Testis (tissue), 3 donors: ENCODE measurements around the gene UGT1A10. TPM values are rescaled to one million over a fixed set of nuclear protein-coding genes. Genes with fewer than 3 reads are reported as not detected.

Experiments used
- DNase-seq: peaks from one replicate; pipeline ENCODE4 v3.0.0-alpha.2; 2019
- H3K27ac ChIP-seq, 2 donors: fragments of 200-600 bp; sonication (generic); one replicate each; pipeline ENCODE4 v1.5.1; 2019
- H3K27me3 ChIP-seq: fragments of 200-600 bp; sonication (generic); one replicate; pipeline ENCODE4 v1.5.1; 2019
- H3K36me3 ChIP-seq: fragments of 200-600 bp; sonication (generic); one replicate; pipeline ENCODE4 v1.5.1; 2017; ENCODE audit warnings: low read depth; ENCODE audit errors: missing control alignments
- H3K4me1 ChIP-seq: fragments of 200-600 bp; sonication (generic); one replicate; pipeline ENCODE4 v1.5.1; 2019
- H3K4me3 ChIP-seq, 2 donors: fragments of 200-600 bp; sonication (generic); one replicate each; pipeline ENCODE4 v1.5.1; 2017 to 2019
- H3K9me3 ChIP-seq: fragments of 200-600 bp; sonication (generic); one replicate; pipeline ENCODE4 v1.5.1; 2017
- POLR2A ChIP-seq: fragments of 450-650 bp; IDR thresholded peaks from one replicate; pipeline ENCODE4 v1.6.1; 2017; ENCODE audit warnings: antibody characterized with exemption, mild to moderate bottlenecking, moderate library complexity
- WGBS, 2 donors: methylation state at CpG; one replicate each; pipeline ENCODE4 v1.1.5; 2018; 5-methylcytosine and 5-hydroxymethylcytosine counted together
- intact Hi-C: fragments of 100-400 bp; cut with DNase I; formaldehyde crosslinking; loops from one replicate; pipeline ENCODE4 v1.15.1; 2023; ENCODE audit warnings: low total_unique reads
- polyA plus RNA-seq: library from polyadenylated mRNA; stranded (reverse); fragments of 350-450 nt; fragmentation: Illumina TruSeq; extraction: RNeasy Lipid Tissue Mini Kit (QIAGEN cat#74804); gene quantifications from one replicate; pipeline ENCODE4 v1.2.3, GENCODE V29; 2014; ENCODE audit warnings: low read depth, low replicate concordance; ENCODE audit not compliant: insufficient read depth
- total RNA-seq, 2 donors: library from RNA; depleted of rRNA; stranded (reverse); fragments of >200 nt; gene quantifications; one replicate each; pipeline ENCODE4 v1.2.3, GENCODE V29; 2016
- TF ChIP-seq, protein P1 (sequence below), 3 experiments: fragments of 450-650 bp in 2 of 3; fragments of 200-600 bp in 1 of 3; sonication (generic) in 1 of 3; IDR thresholded peaks; one replicate each; pipeline ENCODE4 v1.5.1; 2016 to 2019; ENCODE audit warnings: antibody characterized with exemption in 3 of 3, mild to moderate bottlenecking in 2 of 3, moderate library complexity in 1 of 3

UGT1A10 gene
- total and polyA plus RNA-seq, 3 donors from 2014 or later, result 0.29 to 0.68 (median 0.31) TPM

DNA sequence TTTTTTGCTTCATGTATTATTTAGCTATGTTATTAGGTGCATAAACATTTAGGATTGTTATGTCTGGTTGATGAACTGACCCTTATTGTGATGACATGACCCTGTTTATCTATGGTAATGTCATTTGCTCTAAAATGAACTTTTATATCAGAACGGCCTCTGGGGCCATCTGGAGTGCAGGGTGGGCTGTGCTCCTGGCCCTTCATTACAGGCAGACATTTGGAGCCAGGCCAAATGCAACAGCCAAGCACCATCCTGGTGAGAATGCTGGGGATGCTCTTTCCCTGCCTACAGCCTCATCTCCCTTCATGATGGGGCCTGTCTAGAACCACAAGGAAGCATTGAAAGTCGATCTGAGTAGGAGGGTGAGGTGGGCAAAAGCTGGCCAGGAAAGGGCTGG, 180.1 kb downstream of the UGT1A10 start:
- Histone ChIP-seq H3K9me3 (no peaks in the 10 kb centered on the region), H3K4me1 (no peaks in the 10 kb centered on the region), H3K4me3 (no peak overlapping the region), H3K27me3 (no peaks in the 10 kb centered on the region), H3K36me3 (no peaks in the 10 kb centered on the region), H3K27ac (no peak overlapping the region)
- intact Hi-C loops, result no loop called here
- TF ChIP-seq, protein P1, sequence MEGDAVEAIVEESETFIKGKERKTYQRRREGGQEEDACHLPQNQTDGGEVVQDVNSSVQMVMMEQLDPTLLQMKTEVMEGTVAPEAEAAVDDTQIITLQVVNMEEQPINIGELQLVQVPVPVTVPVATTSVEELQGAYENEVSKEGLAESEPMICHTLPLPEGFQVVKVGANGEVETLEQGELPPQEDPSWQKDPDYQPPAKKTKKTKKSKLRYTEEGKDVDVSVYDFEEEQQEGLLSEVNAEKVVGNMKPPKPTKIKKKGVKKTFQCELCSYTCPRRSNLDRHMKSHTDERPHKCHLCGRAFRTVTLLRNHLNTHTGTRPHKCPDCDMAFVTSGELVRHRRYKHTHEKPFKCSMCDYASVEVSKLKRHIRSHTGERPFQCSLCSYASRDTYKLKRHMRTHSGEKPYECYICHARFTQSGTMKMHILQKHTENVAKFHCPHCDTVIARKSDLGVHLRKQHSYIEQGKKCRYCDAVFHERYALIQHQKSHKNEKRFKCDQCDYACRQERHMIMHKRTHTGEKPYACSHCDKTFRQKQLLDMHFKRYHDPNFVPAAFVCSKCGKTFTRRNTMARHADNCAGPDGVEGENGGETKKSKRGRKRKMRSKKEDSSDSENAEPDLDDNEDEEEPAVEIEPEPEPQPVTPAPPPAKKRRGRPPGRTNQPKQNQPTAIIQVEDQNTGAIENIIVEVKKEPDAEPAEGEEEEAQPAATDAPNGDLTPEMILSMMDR (IDR thresholded peaks at IDR 0.05), result no peak
- no peak for TF ChIP-seq POLR2A
- WGBS, 2 donors, result 55 to 72% methylated on average over 2 of the region's 2 CpGs
- no peak for DNase-seq

DNA sequence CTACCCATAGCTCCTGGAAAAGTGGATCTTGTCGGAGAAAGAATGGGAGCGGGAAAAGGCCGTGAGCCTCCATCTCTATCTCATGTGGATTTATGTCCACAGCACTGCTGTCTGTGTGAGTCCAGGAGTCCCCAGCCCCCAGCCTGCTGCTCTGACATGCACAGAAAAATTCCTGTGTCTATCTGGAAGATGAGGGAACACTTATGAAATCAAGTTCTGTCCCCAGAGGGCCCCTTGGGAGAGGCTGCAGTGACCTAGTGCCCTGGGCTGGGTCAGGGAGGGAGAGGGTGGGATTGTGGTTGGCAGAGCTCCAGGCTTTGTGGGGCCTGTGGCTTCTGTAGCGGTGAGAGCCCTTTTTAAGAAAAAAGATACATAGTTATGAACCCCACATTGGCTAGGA, 180.5 kb downstream of the UGT1A10 start:
- Histone ChIP-seq H3K36me3 (no peaks in the 10 kb centered on the region), H3K27me3 (no peaks in the 10 kb centered on the region), H3K4me3 (no peak overlapping the region), H3K27ac (no peak overlapping the region), H3K9me3 (no peaks in the 10 kb centered on the region), H3K4me1 (no peaks in the 10 kb centered on the region)
- intact Hi-C loops, result no loop called here
- no peak for DNase-seq
- TF ChIP-seq, protein P1 (IDR thresholded peaks at IDR 0.05), result no peak
- WGBS, 2 donors, result 71 to 77% methylated on average over 4 of the region's 4 CpGs

DNA sequence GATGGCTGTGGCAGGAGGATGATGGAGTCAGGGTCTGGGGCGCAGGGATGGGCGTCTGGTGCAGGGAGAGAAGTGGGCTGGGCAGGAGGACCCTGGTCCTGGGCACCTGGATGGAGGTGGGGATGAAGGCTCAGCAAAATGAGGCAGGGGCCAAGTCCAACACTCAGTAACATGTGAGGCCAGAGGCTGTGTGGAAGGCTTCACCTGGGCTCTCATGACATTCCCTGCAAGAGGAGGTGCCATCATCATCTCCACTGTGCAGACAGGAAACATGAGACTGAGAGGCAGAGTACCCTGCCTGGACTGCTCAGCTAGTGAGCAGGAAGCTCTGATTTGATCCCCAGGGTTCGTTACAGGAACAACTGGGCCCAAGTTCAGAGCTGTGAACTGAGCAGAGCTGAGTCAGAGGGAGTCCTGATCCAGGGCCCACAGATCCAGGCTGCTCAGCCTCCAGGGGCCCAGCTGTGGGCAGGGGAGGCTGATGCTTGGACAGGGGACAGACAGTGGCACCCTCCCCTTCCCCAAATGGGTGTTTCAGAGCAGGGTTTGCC, 181.2 kb downstream of the UGT1A10 start:
- TF ChIP-seq, protein P1 (IDR thresholded peaks at IDR 0.05), result no peak
- TF ChIP-seq POLR2A, result no peak
- DNase-seq, result no peak
- H3K4me3 ChIP-seq, result no peak overlapping the region
- no peaks in the 10 kb centered on the region for H3K4me1 ChIP-seq
- 83 to 100% methylated on average over 2 to 3 of the region's 3 CpGs for WGBS, 2 donors
- H3K36me3 ChIP-seq, result no peaks in the 10 kb centered on the region
- no peaks in the 10 kb centered on the region for H3K27me3 ChIP-seq
- H3K9me3 ChIP-seq, result no peaks in the 10 kb centered on the region
- H3K27ac ChIP-seq, result no peak overlapping the region
- intact Hi-C loops, result no loop called here

DNA sequence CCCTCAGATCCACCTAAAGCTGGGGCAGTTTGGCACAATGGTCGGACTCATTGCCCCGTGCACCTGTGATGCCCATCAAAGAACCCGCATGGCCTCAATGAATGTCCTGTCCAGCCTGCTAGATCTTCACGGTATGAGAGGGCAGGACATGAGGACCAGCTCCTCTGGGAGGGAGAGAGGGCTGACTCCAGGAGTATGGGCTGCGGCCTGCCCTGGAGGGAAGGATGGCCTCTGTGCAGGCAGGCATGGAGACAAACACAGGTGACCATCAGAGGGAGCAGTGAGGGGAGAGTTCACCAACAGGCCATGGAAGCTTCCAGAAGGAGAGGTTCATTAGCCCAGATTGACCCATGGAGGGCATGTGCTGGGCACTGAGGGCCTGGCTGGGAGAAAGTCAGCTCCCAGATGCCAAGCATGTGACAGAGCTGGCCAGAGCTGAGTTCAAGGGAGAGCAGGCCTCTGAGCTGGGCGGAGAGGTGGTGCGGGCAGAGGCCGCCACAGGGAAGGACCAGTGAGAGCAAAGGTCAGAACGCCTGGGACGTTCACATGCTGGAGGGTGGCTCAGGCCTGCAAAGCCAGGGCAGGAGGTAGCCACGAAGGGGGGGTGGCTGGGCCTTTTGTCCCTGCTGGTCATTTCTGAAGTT, 181.9 kb downstream of the UGT1A10 start:
- Histone ChIP-seq H3K36me3 (no peaks in the 10 kb centered on the region), H3K27ac (no peak overlapping the region), H3K4me3 (no peak overlapping the region), H3K27me3 (no peaks in the 10 kb centered on the region), H3K9me3 (no peaks in the 10 kb centered on the region), H3K4me1 (no peaks in the 10 kb centered on the region)
- intact Hi-C loops, result no loop called here
- 91 to 97% methylated on average over 10 to 11 of the region's 11 CpGs for WGBS, 2 donors
- TF ChIP-seq POLR2A, result no peak
- TF ChIP-seq, protein P1 (IDR thresholded peaks at IDR 0.05), result no peak
- no peak for DNase-seq
